GM10847 (cell line): Measurements from ENCODE around the gene EPAS1.

ENCODE experiments used
- POLR2A ChIP-seq: IDR thresholded peaks from 2 replicates; pipeline ENCODE4 v1.6.1; 2011; ENCODE audit not compliant: insufficient read length; ENCODE audit errors: extremely low read depth

EPAS1 gene

GRCh38 chr2:46335391-46336282 is 38.4 kb downstream of the EPAS1 start:
- TF ChIP-seq POLR2A: no peak

DNA sequence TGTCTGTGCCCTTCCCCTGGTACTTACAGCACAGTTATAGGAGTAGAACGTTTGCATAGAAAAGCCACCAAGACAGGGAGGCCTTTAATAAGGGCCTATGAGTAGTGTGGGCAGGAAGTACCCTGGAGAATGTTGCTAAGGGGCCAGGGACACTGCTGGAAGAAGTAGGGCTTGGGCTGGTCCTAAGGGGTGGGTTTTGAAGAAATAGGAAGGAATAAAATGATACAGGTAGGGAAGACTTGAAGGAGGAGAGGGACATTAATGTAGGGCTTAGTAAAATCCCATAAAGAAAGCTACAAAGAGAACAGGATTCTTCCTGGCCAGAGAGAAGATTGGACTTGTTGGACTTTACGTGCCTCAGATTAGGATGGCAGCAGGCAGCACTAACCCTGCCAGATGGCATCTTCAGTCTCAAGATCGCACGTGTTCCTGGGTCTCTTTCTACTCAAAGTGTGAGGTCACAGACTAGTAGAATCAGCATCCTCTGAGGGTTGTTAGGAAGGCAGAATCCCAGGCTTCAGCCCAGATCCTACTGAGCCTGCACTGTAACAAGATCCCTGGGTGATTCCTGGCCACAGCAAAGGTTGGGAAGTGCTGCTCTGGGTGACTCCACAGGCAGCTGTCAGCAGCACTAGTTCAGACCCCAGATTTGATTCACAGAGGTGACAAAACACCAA is 39.2 kb downstream of the EPAS1 start:
- TF ChIP-seq POLR2A: no peak

GRCh38 chr2:46337208-46337994 is 40.2 kb downstream of the EPAS1 start:
- no peak for TF ChIP-seq POLR2A

- no peak for TF ChIP-seq POLR2A
Observed at GRCh38 chr2:46338674-46339073, 41.5 kb downstream of the EPAS1 start.

DNA sequence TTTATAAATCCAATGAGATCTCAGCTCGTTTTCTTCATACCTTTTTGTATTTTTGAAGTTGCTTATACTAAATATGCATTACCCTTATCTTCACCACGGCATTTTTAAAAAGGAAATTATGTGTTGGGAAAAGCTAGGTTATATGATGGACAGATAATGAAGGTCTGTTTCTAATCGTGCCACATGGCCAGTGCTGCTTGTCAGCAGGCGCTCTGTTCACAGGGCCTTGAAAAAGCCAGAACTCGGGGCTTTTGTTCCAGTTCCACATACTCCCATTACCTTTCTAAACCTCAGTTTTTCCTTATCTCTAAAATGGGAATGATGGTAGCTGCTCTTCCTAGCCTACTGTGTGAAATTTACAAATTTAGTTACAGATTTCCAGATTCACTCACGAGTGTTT is 42.0 kb downstream of the EPAS1 start:
- TF ChIP-seq POLR2A: no peak

DNA sequence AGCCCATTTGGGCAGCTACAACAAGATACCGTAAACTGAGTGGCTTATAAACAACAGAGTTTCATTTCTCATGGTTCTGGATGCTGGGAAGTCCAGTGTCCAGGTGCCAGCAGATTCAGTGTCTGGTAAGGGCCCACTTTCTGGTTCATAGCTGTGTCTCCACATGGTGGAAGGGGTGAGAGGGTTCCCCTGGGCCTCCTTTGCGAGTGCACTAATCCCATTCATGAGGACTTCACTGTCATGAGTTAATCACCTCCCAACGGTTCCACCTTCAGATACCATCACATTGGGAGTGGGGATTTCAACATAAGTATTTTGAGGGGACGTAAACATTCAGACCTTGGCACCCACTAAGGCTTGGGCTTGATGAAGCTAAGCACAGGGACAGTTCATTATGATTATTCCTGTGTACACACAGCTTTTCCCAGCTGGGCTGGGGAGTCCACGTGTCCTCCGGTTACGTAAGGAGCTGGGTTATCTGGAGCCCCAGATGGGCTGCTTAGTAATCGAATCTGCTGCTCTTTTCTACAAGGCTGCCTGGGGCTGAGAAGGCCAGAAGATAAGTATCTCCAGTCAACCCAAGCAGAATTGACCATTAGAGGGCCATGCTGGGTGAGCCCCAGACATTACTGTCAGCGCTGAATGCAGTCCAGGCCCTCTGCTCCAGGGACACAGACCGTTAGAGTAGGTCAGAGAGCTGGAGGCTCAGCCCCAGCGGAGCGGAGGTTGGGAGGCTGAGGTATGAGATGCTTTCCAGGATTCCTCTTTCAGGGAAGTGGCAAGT is 42.7 kb downstream of the EPAS1 start:
- no peak for TF ChIP-seq POLR2A

DNA sequence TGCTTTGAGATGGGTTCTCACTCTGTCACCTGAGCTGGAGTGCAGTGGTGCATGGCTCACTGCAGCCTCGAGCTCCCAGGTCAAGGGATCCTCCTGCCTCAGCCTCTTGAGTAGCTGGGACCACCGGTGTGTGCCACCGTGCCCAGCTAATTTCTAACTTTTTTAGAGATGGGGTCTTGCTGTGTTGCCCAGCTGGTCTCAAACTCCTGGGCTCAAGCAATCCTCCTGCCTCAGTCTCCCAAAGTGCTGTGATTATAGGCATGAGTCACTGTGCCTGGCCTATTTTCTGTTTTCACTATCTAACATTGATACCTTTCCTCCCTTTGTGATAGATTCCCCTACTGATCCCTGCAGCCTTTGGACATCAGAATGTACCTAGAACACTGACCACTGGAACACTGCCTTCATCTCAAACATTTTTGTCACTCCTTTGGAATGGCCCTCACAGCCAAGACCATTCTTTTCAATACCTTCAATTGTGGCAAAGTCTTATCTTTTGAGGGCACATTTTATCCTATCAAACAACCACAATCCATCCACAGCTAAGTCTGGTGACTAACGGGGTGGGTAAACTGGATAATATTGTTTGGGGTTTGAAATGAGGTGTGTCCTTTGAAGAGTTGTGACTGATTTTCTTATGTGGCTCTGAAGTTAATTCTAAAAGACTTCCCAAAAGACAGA is 43.7 kb downstream of the EPAS1 start:
- TF ChIP-seq POLR2A: no peak

DNA sequence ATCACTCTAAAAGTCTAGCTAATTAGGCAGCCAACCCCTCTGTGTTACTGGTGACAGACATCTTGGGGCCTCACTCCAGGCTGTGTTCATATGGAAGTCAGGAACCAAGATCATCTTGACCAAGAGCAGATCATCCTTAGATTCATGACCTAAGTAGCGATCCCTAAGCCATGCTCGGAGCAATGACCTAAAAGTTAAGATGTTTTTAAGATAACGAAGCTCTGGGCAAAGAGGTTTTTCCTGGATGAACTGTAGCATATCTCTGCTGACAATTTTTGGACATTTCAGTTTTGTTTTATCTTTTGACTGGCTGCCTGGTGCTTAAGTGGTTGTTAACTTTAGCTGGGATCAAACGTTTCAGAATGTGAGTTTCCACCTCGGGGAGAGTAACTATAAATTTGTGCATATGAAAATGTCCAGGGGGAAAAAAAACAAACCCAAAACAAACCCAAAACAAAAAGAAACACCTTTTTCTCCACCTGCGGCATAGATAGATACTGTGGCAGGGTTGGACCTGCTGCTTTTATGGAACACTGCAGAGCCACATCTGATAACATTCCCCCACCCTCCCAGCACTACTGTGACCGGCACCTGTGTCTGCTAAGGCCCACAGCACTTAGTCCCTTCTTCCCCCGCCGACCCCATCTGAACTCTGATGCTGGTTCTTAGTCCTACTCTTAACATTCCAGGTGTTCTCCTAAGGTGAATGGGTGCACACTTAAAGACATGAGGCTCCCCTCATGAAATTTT is 45.5 kb downstream of the EPAS1 start:
- TF ChIP-seq POLR2A: no peak

- no peak for TF ChIP-seq POLR2A
Observed at GRCh38 chr2:46344706-46345105, 47.5 kb downstream of the EPAS1 start.

- no peak for TF ChIP-seq POLR2A
Observed at GRCh38 chr2:46345775-46346174, 48.6 kb downstream of the EPAS1 start.

GRCh38 chr2:46346719-46347118 is 49.5 kb downstream of the EPAS1 start:
- no peak for TF ChIP-seq POLR2A

DNA sequence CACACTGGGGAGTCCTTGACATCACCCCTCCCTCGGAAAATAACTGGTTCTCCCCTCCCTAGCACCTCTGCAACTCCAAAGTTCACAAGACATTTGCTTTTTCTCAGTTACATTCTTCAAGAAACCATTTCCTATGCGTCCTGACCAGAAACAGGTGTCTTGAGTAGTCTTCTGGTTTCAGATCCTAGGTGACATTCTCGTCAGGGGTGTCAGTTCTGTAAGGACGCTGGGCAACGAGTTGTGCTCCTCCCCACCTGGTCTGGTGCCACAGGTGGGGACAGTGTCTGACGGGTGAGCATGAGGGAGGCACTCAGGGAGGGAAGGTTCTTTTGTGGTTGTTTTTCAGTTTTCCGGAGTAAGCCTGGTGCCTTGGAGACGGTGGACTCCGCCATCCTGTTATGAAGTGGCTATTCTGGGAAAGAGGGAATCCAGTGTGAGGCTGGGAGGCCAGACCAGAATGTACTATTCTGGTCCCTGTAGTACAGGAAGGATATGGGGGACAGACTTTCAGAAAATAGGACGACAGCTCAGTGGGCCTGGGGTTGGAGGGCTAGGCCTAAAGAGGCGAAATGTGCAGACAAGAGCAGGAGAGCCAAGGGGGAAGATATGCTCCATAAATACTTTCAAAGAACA is 50.6 kb downstream of the EPAS1 start:
- TF ChIP-seq POLR2A: no peak

- no peak for TF ChIP-seq POLR2A
Observed at GRCh38 chr2:46349115-46349547, 51.9 kb downstream of the EPAS1 start.

GRCh38 chr2:46350029-46350689 is 53.0 kb downstream of the EPAS1 start:
- TF ChIP-seq POLR2A: no peak
